ENCODE data around the gene RAB13.

Gene RAB13

GRCh38 chr1:153954826-153955225 is 31.3 kb downstream of the RAB13 start:
- TF ChIP-seq ZBTB7A (IDR thresholded peaks at IDR 0.05; ENCODE audit: low read depth) (no peak), REST (IDR thresholded peaks at IDR 0.05; ENCODE audit: low read depth) (no peak), CEBPB (IDR thresholded peaks at IDR 0.05) (no peak), EP300 (IDR thresholded peaks at IDR 0.05; ENCODE audit: borderline replicate concordance) (no peak), TAF1 (IDR thresholded peaks at IDR 0.05; ENCODE audit: low read depth) (no peak), TEAD4 (IDR thresholded peaks at IDR 0.05) (no peak), MAX (IDR thresholded peaks at IDR 0.05) (no peak), NFIC (IDR thresholded peaks at IDR 0.05) (no peak), EGR1 (IDR thresholded peaks at IDR 0.05) (no peak), CREB1 (IDR thresholded peaks at IDR 0.05; ENCODE audit: low read depth) (no peak), YY1 (IDR thresholded peaks at IDR 0.05; ENCODE audit: low read depth) (no peak)

- TF ChIP-seq REST (IDR thresholded peaks at IDR 0.05; ENCODE audit: low read depth) (no peak), NFIC (IDR thresholded peaks at IDR 0.05) (no peak), EGR1 (IDR thresholded peaks at IDR 0.05) (no peak), TCF12 (IDR thresholded peaks at IDR 0.05; ENCODE audit: low read depth) (no peak), EP300 (IDR thresholded peaks at IDR 0.05; ENCODE audit: borderline replicate concordance) (no peak), ZBTB7A (IDR thresholded peaks at IDR 0.05; ENCODE audit: low read depth) (no peak), MAX (IDR thresholded peaks at IDR 0.05) (no peak), RAD21 (IDR thresholded peaks at IDR 0.05; ENCODE audit: low read depth) (no peak), TAF1 (IDR thresholded peaks at IDR 0.05; ENCODE audit: low read depth) (no peak), CEBPB (IDR thresholded peaks at IDR 0.05) (no peak), YY1 (IDR thresholded peaks at IDR 0.05; ENCODE audit: low read depth) (no peak), TEAD4 (IDR thresholded peaks at IDR 0.05) (no peak)
These were observed 32.2 kb downstream of the RAB13 start for GRCh38 chr1:153953859-153954365.

- TF ChIP-seq NFIC (IDR thresholded peaks at IDR 0.05): no peak
- no peak for TF ChIP-seq TEAD4 (IDR thresholded peaks at IDR 0.05)
- no peak for TF ChIP-seq CEBPB (IDR thresholded peaks at IDR 0.05)
- TF ChIP-seq TCF12 (IDR thresholded peaks at IDR 0.05; ENCODE audit: low read depth): no peak
These were observed 34.3 kb downstream of the RAB13 start for GRCh38 chr1:153951801-153952200.

GRCh38 chr1:153951183-153951582 is 35.0 kb downstream of the RAB13 start:
- TF ChIP-seq EP300 (IDR thresholded peaks at IDR 0.05; ENCODE audit: borderline replicate concordance) (no peak), TCF12 (IDR thresholded peaks at IDR 0.05; ENCODE audit: low read depth) (no peak), MAX (IDR thresholded peaks at IDR 0.05) (no peak), CREB1 (IDR thresholded peaks at IDR 0.05; ENCODE audit: low read depth) (no peak), ZBTB7A (IDR thresholded peaks at IDR 0.05; ENCODE audit: low read depth) (no peak), YY1 (IDR thresholded peaks at IDR 0.05; ENCODE audit: low read depth) (no peak), TAF1 (IDR thresholded peaks at IDR 0.05; ENCODE audit: low read depth) (no peak), FOXM1 (IDR thresholded peaks at IDR 0.05; ENCODE audit: borderline replicate concordance, low read depth) (no peak), RAD21 (IDR thresholded peaks at IDR 0.05; ENCODE audit: low read depth) (no peak), CEBPB (IDR thresholded peaks at IDR 0.05) (no peak), USF1 (IDR thresholded peaks at IDR 0.05) (no peak), NFIC (IDR thresholded peaks at IDR 0.05) (no peak), EGR1 (IDR thresholded peaks at IDR 0.05) (no peak), TEAD4 (IDR thresholded peaks at IDR 0.05) (no peak), REST (IDR thresholded peaks at IDR 0.05; ENCODE audit: low read depth) (no peak)
